Mucosa of descending colon (tissue), 3 donors: ENCODE results near the gene SPIB. TPM values are rescaled to one million over a fixed set of nuclear protein-coding genes. Genes with fewer than 3 reads are reported as not detected.

ENCODE experiments used
- ATAC-seq: fragments of 200-7000 bp; cut with Tn5 transposase; one replicate; pipeline ENCODE4 v1.9.1; 2020; ENCODE audit warnings: mild to moderate bottlenecking, moderate library complexity
- DNase-seq, 3 donors: peaks; one replicate each; pipeline ENCODE4 v3.0.0-alpha.2; 2020
- H3K36me3 ChIP-seq: fragments of 200-600 bp; one replicate; pipeline ENCODE4 v1.8.0; 2021; ENCODE audit warnings: low read depth, mild to moderate bottlenecking
- H3K4me1 ChIP-seq: fragments of 200-600 bp; one replicate; pipeline ENCODE4 v1.8.0; 2021; ENCODE audit warnings: low read depth, mild to moderate bottlenecking
- H3K4me3 ChIP-seq: fragments of 200-600 bp; one replicate; pipeline ENCODE4 v1.8.0; 2021; ENCODE audit warnings: mild to moderate bottlenecking
- H3K9me3 ChIP-seq: fragments of 200-600 bp; one replicate; pipeline ENCODE4 v1.8.0; 2021; ENCODE audit warnings: mild to moderate bottlenecking
- CTCF ChIP-seq: fragments of 200-600 bp; IDR thresholded peaks from one replicate; pipeline ENCODE4 v1.8.0; 2022; ENCODE audit warnings: antibody characterized with exemption, mild to moderate bottlenecking
- intact Hi-C, 2 donors: fragments of 100-400 bp; cut with DNase I in 1 of 2; cut with micrococcal nuclease in 1 of 2; formaldehyde crosslinking; loops; one replicate each; pipeline versions ENCODE4 v1.11.0 to v1.11.1; 2022; cut with DNase I, micrococcal nuclease
- total RNA-seq, 3 donors: library from RNA; stranded (reverse); fragmentation: NEBNext Ultra II Directional in 2 of 3; extraction: Animal tissue kit (Norgen Biotek cat#: 25700) in 2 of 3; gene quantifications; one replicate each; pipeline versions ENCODE4 v1.2.1 to v1.2.4, GENCODE V29; 2021 to 2023
- donor health status: DM: no; HTN: no; CAD: no; lungs with moderate emphysema.
- donor health status: DM: no; HTN: no; CAD: no.
- donor health status: DM: no; HTN: yes; CAD: no.

The SPIB gene
- total RNA-seq, 3 donors from 2014 or later: 21.5 to 83.1 (median 61.6) TPM

GRCh38 chr19:50419022-50419579 is 363 bp downstream of the SPIB start:
- ATAC-seq (no peak), DNase-seq (no peak)
- intact Hi-C loops: loop anchor here in 1 of 2 donors (10.0 kb wide), 1 partner anchor 54 kb away; the partner anchor contains the start of gene NAPSA
- peaks cover 13% of the 10 kb centered on the region for H3K4me1 ChIP-seq
- no peaks in the 10 kb centered on the region for H3K36me3 ChIP-seq
- no peak overlapping the region for H3K4me3 ChIP-seq
- H3K9me3 ChIP-seq: no peaks in the 10 kb centered on the region
- no peak for TF ChIP-seq CTCF

GRCh38 chr19:50419580-50420035 is 870 bp downstream of the SPIB start:
- DNase-seq: no peak
- H3K4me3 ChIP-seq: no peak overlapping the region
- H3K4me1 ChIP-seq: peaks cover 13% of the 10 kb centered on the region
- TF ChIP-seq CTCF: no peak
- no peaks in the 10 kb centered on the region for H3K36me3 ChIP-seq
- intact Hi-C loops: loop anchor here in 1 of 2 donors (10.0 kb wide), 1 partner anchor 55 kb away; the partner anchor contains the start of gene NAPSA
- ATAC-seq: no peak
- no peaks in the 10 kb centered on the region for H3K9me3 ChIP-seq

GRCh38 chr19:50420127-50420526 is 1.4 kb downstream of the SPIB start:
- no peak for TF ChIP-seq CTCF
- ATAC-seq (no peak), DNase-seq (no peak)
- no peak overlapping the region for H3K4me3 ChIP-seq
- H3K36me3 ChIP-seq: no peaks in the 10 kb centered on the region
- intact Hi-C loops: no loop called here
- H3K4me1 ChIP-seq: peaks cover 13% of the 10 kb centered on the region
- no peaks in the 10 kb centered on the region for H3K9me3 ChIP-seq

GRCh38 chr19:50420808-50421207 is 2.1 kb downstream of the SPIB start:
- Histone ChIP-seq H3K36me3 (no peaks in the 10 kb centered on the region), H3K4me3 (no peak overlapping the region), H3K4me1 (peaks cover 13% of the 10 kb centered on the region), H3K9me3 (no peaks in the 10 kb centered on the region)
- no peak for ATAC-seq
- intact Hi-C loops: no loop called here
- DNase-seq: no peak
- no peak for TF ChIP-seq CTCF

- intact Hi-C loops: no loop called here
- no peaks in the 10 kb centered on the region for H3K36me3 ChIP-seq
- no peaks in the 10 kb centered on the region for H3K9me3 ChIP-seq
- no peak for TF ChIP-seq CTCF
- ATAC-seq (no peak), DNase-seq (no peak)
- H3K4me1 ChIP-seq: peaks cover 4% of the 10 kb centered on the region
- no peak overlapping the region for H3K4me3 ChIP-seq
Observed at GRCh38 chr19:50422397-50423278, 3.9 kb downstream of the SPIB start.
